B cell (primary cell): ENCODE measurements around the gene CIBAR2. TPM values are rescaled to one million over a fixed set of nuclear protein-coding genes. Genes with fewer than 3 reads are reported as not detected.

ENCODE experiments used
- ATAC-seq: fragments of 200-7000 bp; cut with Tn5 transposase; one replicate; pipeline ENCODE4 v1.10.0; 2021; ENCODE audit warnings: low read depth, mild to moderate bottlenecking, moderate number of reproducible peaks, moderate library complexity
- CTCF ChIA-PET: fragments of 350-600 bp; sonication (Branson Sonifier 250); formaldehyde crosslinking; loops from one replicate; lab custom pipeline; 2021; ENCODE audit warnings: antibody characterized with exemption, inconsistent platforms; lab: Charles Lee
- POLR2A ChIA-PET: fragments of 350-600 bp; sonication (Branson Sonifier 250); formaldehyde crosslinking; loops from one replicate; lab custom pipeline; 2021; ENCODE audit warnings: antibody characterized with exemption; lab: Charles Lee
- DNase-seq: peaks from one replicate; pipeline ENCODE4 v3.0.0; 2013
- H2AFZ ChIP-seq: 2 replicates; pipeline ENCODE4 v1.6.1; 2012; ENCODE audit warnings: mild to moderate bottlenecking, low read depth, low read length; ENCODE audit not compliant: insufficient read depth, poor library complexity, severe bottlenecking
- H3K27ac ChIP-seq, 2 donors: 1 replicate in 1 of 2; 2 replicates in 1 of 2; pipeline ENCODE4 v1.5.1; 2012 to 2013; ENCODE audit warnings: low read length in 2 of 2, mild to moderate bottlenecking in 2 of 2, moderate library complexity in 1 of 2
- H3K27me3 ChIP-seq, 4 experiments: fragments of 200-600 bp in 1 of 4; sonication (generic) in 1 of 4; replicated peaks in 1 of 4; 1 replicate in 2 of 4; 2 replicates in 2 of 4; pipeline versions ENCODE4 v1.6.1 to v1.7.0; 2013 to 2016; ENCODE audit warnings: low read length in 3 of 4, mild to moderate bottlenecking in 2 of 4, mixed read lengths in 1 of 4, moderate library complexity in 1 of 4; ENCODE audit not compliant: insufficient read depth in 4 of 4, control insufficient read depth in 3 of 4; ENCODE audit errors: control extremely low read depth in 1 of 4
- H3K36me3 ChIP-seq, 2 experiments: replicated peaks in 1 of 2; 1 replicate in 1 of 2; 2 replicates in 1 of 2; pipeline versions ENCODE4 v1.6.1 to v1.7.1; 2013; ENCODE audit warnings: low read length in 1 of 2; ENCODE audit not compliant: insufficient read depth in 2 of 2, control insufficient read depth in 1 of 2; ENCODE audit errors: control extremely low read depth in 1 of 2, extremely low read depth in 1 of 2
- H3K4me1 ChIP-seq, 2 donors: fragments of 200-600 bp in 1 of 2; sonication (generic) in 1 of 2; 1 replicate in 1 of 2; 2 replicates in 1 of 2; pipeline versions ENCODE4 v1.5.1 to v1.6.1; 2013 to 2017; ENCODE audit warnings: low read length in 2 of 2; ENCODE audit not compliant: control insufficient read depth in 2 of 2, insufficient read depth in 2 of 2
- H3K4me2 ChIP-seq: replicated peaks from 2 replicates; pipeline ENCODE3; 2012; ENCODE audit warnings: mild to moderate bottlenecking, low read depth, low read length; ENCODE audit not compliant: poor library complexity, severe bottlenecking
- H3K4me3 ChIP-seq, 5 experiments: fragments of 200-600 bp in 1 of 5; sonication (generic) in 1 of 5; 1 replicate in 3 of 5; 2 replicates in 2 of 5; pipeline versions ENCODE4 v1.5.1 to v1.7.0; 2011 to 2016; ENCODE audit warnings: low read length in 4 of 5, mild to moderate bottlenecking in 4 of 5, low read depth in 2 of 5, control low read depth in 1 of 5, moderate library complexity in 1 of 5; ENCODE audit not compliant: insufficient read depth in 1 of 5; ENCODE audit errors: control extremely low read depth in 1 of 5, extremely low read depth in 1 of 5
- H3K79me2 ChIP-seq: fragments of 200-600 bp; sonication (generic); one replicate; pipeline ENCODE4 v1.6.0; 2016; ENCODE audit warnings: low read length; ENCODE audit not compliant: control insufficient read depth, insufficient read depth
- H3K9ac ChIP-seq: fragments of 200-600 bp; sonication (generic); 2 replicates; pipeline ENCODE4 v1.6.1; 2017; ENCODE audit warnings: mild to moderate bottlenecking, low read length, moderate library complexity
- H3K9me3 ChIP-seq, 3 donors: one replicate each; pipeline versions ENCODE4 v1.6.1 to v1.7.1; 2013; ENCODE audit warnings: low read length in 2 of 3; ENCODE audit not compliant: control insufficient read depth in 2 of 3, insufficient read depth in 1 of 3; ENCODE audit errors: control extremely low read depth in 1 of 3
- H4K20me1 ChIP-seq: 2 replicates; pipeline ENCODE4 v1.6.0; 2012; ENCODE audit warnings: mild to moderate bottlenecking, low read length; ENCODE audit not compliant: insufficient read depth, control insufficient read depth, poor library complexity, severe bottlenecking
- H3K27ac Mint-ChIP-seq: one replicate; pipeline ENCODE4 v1.8.0; 2021; ENCODE audit warnings: mixed read lengths
- H3K27me3 Mint-ChIP-seq: one replicate; pipeline ENCODE4 v1.8.0; 2021; ENCODE audit warnings: mixed read lengths
- H3K4me1 Mint-ChIP-seq: one replicate; pipeline ENCODE4 v1.8.0; 2021; ENCODE audit warnings: mixed read lengths
- H3K4me3 Mint-ChIP-seq: one replicate; pipeline ENCODE4 v1.8.0; 2021; ENCODE audit warnings: mixed read lengths
- H3K9me3 Mint-ChIP-seq: one replicate; pipeline ENCODE4 v1.8.0; 2022; ENCODE audit warnings: mixed read lengths; ENCODE audit not compliant: insufficient read depth
- EZH2 ChIP-seq: IDR thresholded peaks from 2 replicates; pipeline ENCODE4 v1.6.1; 2012; ENCODE audit warnings: borderline replicate concordance, low read depth, mild to moderate bottlenecking, moderate library complexity, low read length; ENCODE audit not compliant: insufficient read depth, poor library complexity, severe bottlenecking
- WGBS: methylation state at CpG from one replicate; pipeline ENCODE4 v1.1.5; 2013; ENCODE audit warnings: missing lambda C conversion rate; ENCODE audit not compliant: insufficient coverage; 5-methylcytosine and 5-hydroxymethylcytosine counted together
- intact Hi-C: fragments of 100-400 bp; cut with micrococcal nuclease; formaldehyde crosslinking; loops from one replicate; pipeline ENCODE4 v1.10.0; 2022
- polyA plus RNA-seq: library from polyadenylated mRNA; depleted of rRNA; stranded (reverse); fragments of >200 nt; gene quantifications from 2 replicates; pipeline ENCODE4 v1.2.3, GENCODE V29; 2012
- total RNA-seq, 2 donors: library from RNA; stranded (reverse); fragments of 120-200 nt in 1 of 2; gene quantifications; 1 replicate in 1 of 2; 2 replicates in 1 of 2; pipeline versions ENCODE4 v1.2.3 to v1.2.4, GENCODE V29; 2013 to 2022
- TF ChIP-seq, protein P1 (sequence below): fragments of 200-600 bp; IDR thresholded peaks from one replicate; pipeline ENCODE4 v1.8.0; 2022; ENCODE audit warnings: antibody characterized with exemption, mild to moderate bottlenecking

CIBAR2 gene
- total and polyA plus RNA-seq, 2 donors (not counting 1 experiment from before 2014, with no cell fraction given) = not detected

DNA sequence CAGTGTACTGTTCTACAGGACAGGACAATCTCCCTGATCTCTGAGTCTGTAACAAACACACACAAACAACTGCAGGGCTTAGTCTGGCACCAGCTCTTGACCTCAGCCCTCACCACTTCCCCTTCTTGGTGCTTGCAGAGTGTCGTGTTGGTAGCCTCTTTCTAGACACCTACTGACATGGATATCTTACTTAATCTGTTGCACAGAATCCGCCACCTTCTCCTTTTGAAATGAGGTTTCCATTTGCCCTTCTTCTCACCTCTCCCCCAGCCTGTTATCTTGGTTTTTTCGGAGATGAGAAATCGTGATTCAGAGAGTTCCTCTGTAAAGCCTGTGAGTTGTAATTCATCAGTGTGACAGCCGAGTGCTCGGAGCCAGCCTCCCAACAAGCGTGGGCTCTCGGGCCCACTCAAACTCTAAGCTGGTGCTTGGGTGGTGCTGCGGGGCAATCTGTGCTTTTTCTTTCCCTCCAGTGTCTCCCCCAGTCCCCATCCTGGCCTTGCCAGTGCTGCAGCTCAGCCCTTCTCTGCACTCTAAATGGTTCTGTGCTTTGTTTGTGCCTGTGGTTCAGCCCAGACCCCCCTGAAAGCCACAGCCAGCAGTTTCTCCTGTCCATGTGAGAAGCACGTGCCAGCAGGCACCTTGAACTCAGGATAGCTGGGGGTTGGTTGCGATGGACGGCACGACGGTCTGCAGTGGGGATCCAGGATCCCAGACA is 56.6 kb downstream of the CIBAR2 start:
- Histone ChIP-seq H3K36me3 (no peaks in the 10 kb centered on the region), H4K20me1 (no peaks in the 10 kb centered on the region), H3K27ac (peak overlapping the region; percentile 35 to 59), H3K9me3 (no peaks in the 10 kb centered on the region), H3K4me3 (peak overlapping the region; percentile 20 to 42 (median 34)), H3K79me2 (no peaks in the 10 kb centered on the region), H3K4me2 (peak overlapping the region; percentile 69), H3K9ac (peak overlapping the region; percentile 27), H2AFZ (peak overlapping the region; percentile 68), H3K4me1 (peaks cover 38 to 41% of the 10 kb centered on the region in 2 donors), H3K27me3 (peaks cover 0 to 3% (median 1%) of the 10 kb centered on the region in 4 experiments)
- peaks cover 38% of the 10 kb centered on the region for H3K4me1 Mint-ChIP-seq
- peak overlapping the region; percentile 83 for H3K27ac Mint-ChIP-seq
- H3K27me3 Mint-ChIP-seq = peaks cover 13% of the 10 kb centered on the region
- peak; percentile 95 for ATAC-seq
- intact Hi-C loops = loop anchor here (1.0 to 2.0 kb wide), 3 partner anchors 27 to 45 kb away; partner anchors contain the start of gene ZDHHC7
- WGBS = 10% methylated on average over 9 of the region's 14 CpGs
- ChIA-PET POLR2A (interaction anchor here (0.6 kb wide), 1 partner anchor 32 kb away, joined by 6 read pairs; no protein-coding TSS in a partner anchor), CTCF (interaction anchor here (0.5 to 1.6 kb wide), 6 partner anchors 26 to 84 kb away, joined by 3 to 11 read pairs (median 4); no protein-coding TSS in a partner anchor)
- peak; percentile 83 for DNase-seq
- H3K4me3 Mint-ChIP-seq = peak overlapping the region; percentile 83
- H3K9me3 Mint-ChIP-seq = no peaks in the 10 kb centered on the region
- no peak for TF ChIP-seq EZH2
- TF ChIP-seq, protein P1, sequence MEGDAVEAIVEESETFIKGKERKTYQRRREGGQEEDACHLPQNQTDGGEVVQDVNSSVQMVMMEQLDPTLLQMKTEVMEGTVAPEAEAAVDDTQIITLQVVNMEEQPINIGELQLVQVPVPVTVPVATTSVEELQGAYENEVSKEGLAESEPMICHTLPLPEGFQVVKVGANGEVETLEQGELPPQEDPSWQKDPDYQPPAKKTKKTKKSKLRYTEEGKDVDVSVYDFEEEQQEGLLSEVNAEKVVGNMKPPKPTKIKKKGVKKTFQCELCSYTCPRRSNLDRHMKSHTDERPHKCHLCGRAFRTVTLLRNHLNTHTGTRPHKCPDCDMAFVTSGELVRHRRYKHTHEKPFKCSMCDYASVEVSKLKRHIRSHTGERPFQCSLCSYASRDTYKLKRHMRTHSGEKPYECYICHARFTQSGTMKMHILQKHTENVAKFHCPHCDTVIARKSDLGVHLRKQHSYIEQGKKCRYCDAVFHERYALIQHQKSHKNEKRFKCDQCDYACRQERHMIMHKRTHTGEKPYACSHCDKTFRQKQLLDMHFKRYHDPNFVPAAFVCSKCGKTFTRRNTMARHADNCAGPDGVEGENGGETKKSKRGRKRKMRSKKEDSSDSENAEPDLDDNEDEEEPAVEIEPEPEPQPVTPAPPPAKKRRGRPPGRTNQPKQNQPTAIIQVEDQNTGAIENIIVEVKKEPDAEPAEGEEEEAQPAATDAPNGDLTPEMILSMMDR = no peak
